ENCODE results near the gene RYR1. TPM values are rescaled to one million over a fixed set of nuclear protein-coding genes. Genes with fewer than 3 reads are reported as not detected.
"Not testable (repeated sequence)": the region's sequence is repeated elsewhere in the genome, so short reads cannot be mapped to it uniquely, and the experiment has no call there.

Gene RYR1
- total and polyA plus RNA-seq, 5 experiments from 2014 or later, result 0.07 to 1.3 (median 0.93) TPM; not detected in 2

GRCh38 chr19:38629568-38629967 is 196.1 kb downstream of the RYR1 start:
- Mint-ChIP-seq H3K27ac (peak overlapping the region in 2 of 10 donors; percentile 39 to 67), H3K4me1 (peaks cover 3 to 9% (median 4%) of the 10 kb centered on the region in 4 donors), H3K4me3 (no peak overlapping the region), H3K27me3 (no peaks in the 10 kb centered on the region), H3K9me3 (no peaks in the 10 kb centered on the region), H3K36me3 (peaks cover under 1 to 87% (median 17%) of the 10 kb centered on the region in 3 donors)
- POLR2A ChIA-PET, result no interaction called here
- ATAC-seq, result no peak
- no peak for DNase-seq

GRCh38 chr19:38631301-38631700 is 197.8 kb downstream of the RYR1 start:
- H3K4me1 Mint-ChIP-seq, result peaks cover 7 to 21% (median 19%) of the 10 kb centered on the region in 4 donors
- H3K36me3 Mint-ChIP-seq, result peaks cover 3 to 74% (median 18%) of the 10 kb centered on the region in 3 donors

GRCh38 chr19:38631811-38632475 is 198.5 kb downstream of the RYR1 start:
- ATAC-seq, result not testable (repeated sequence)

More at GRCh38 chr19:38631301-38631700, 197.8 kb downstream of the RYR1 start:
- peak overlapping the region in 1 of 10 donors; percentile 62 for H3K27ac Mint-ChIP-seq
- DNase-seq, H3K9me3 Mint-ChIP-seq, H3K27me3 Mint-ChIP-seq, POLR2A ChIA-PET, H3K4me3 Mint-ChIP-seq, ATAC-seq: not testable (repeated sequence)

GRCh38 chr19:38632476-38633213 is 199.2 kb downstream of the RYR1 start:
- no peaks in the 10 kb centered on the region for H3K27me3 Mint-ChIP-seq
- POLR2A ChIA-PET, result interaction anchor here (0.7 kb wide), 1 partner anchor 9 kb away, joined by 6 read pairs; no protein-coding TSS in a partner anchor
- ATAC-seq, result no peak
- no peak for DNase-seq
- no peak overlapping the region for H3K4me3 Mint-ChIP-seq
- H3K4me1 Mint-ChIP-seq, result peaks cover 11 to 34% (median 30%) of the 10 kb centered on the region in 4 donors
- H3K36me3 Mint-ChIP-seq, result peaks cover 3 to 64% (median 14%) of the 10 kb centered on the region in 3 donors
- H3K9me3 Mint-ChIP-seq, result no peaks in the 10 kb centered on the region
- H3K27ac Mint-ChIP-seq, result peak overlapping the region in 1 of 10 donors; percentile 86

More at GRCh38 chr19:38631811-38632475, 198.5 kb downstream of the RYR1 start:
- POLR2A ChIA-PET, H3K27me3 Mint-ChIP-seq, DNase-seq, H3K27ac Mint-ChIP-seq, H3K9me3 Mint-ChIP-seq, H3K4me3 Mint-ChIP-seq: not testable (repeated sequence)
- peaks cover 10 to 27% (median 25%) of the 10 kb centered on the region in 4 donors for H3K4me1 Mint-ChIP-seq
- peaks cover 3 to 70% (median 16%) of the 10 kb centered on the region in 3 donors for H3K36me3 Mint-ChIP-seq

GRCh38 chr19:38634757-38635482 is 201.4 kb downstream of the RYR1 start:
- POLR2A ChIA-PET, result interaction anchor here (0.5 to 2.0 kb wide), 5 partner anchors 12 to 232 kb away, joined by 3 to 11 read pairs (median 8); partner anchors contain the start of genes ACTN4, EIF3K and FAM98C
- Mint-ChIP-seq H3K9me3 (no peaks in the 10 kb centered on the region), H3K27me3 (no peaks in the 10 kb centered on the region), H3K4me1 (peaks cover 11 to 35% (median 30%) of the 10 kb centered on the region in 4 donors), H3K36me3 (peaks cover 3 to 41% (median 11%) of the 10 kb centered on the region in 3 donors), H3K27ac (peak overlapping the region in 7 of 10 donors; percentile 3 to 88 (median 64)), H3K4me3 (peak overlapping the region in 7 of 10 donors; percentile 2 to 64 (median 50))
- peak; percentile 42 to 83 (median 69) for DNase-seq
- peak; percentile 27 to 34 for ATAC-seq

GRCh38 chr19:38635483-38636399 is 202.2 kb downstream of the RYR1 start:
- Mint-ChIP-seq H3K27me3 (no peaks in the 10 kb centered on the region), H3K27ac (peak overlapping the region in 3 of 10 donors; percentile 11 to 58 (median 40)), H3K9me3 (no peaks in the 10 kb centered on the region), H3K36me3 (peaks cover 3 to 34% (median 11%) of the 10 kb centered on the region in 3 donors), H3K4me3 (peak overlapping the region in 1 of 10 donors; percentile 40), H3K4me1 (peaks cover 11 to 35% (median 30%) of the 10 kb centered on the region in 4 donors)
- DNase-seq, result peak in 1 of 10 donors; percentile 49
- ATAC-seq, result no peak
- POLR2A ChIA-PET, result interaction anchor here (1.6 to 2.0 kb wide), 2 partner anchors 120 to 233 kb away, joined by 8 to 11 read pairs; partner anchors contain the start of gene FAM98C

Other genes starting within 250 kb of the RYR1 start
- not detected for gene DPF1, start 209.5 kb upstream of the RYR1 start, total RNA-seq
- not detected for gene DPF1, start 209.5 kb upstream of the RYR1 start, polyA plus RNA-seq
- 1 to 10 TPM in 1 of 2 experiments, under 1 TPM in 1; 0.94 to 1.2 TPM for gene PPP1R14A, start 177.3 kb upstream of the RYR1 start, total RNA-seq
- gene PPP1R14A, start 177.3 kb upstream of the RYR1 start, polyA plus RNA-seq, result not detected
- 10 to 100 TPM; 49.6 to 50.5 TPM for gene SPINT2, start 169.1 kb upstream of the RYR1 start, total RNA-seq
- gene SPINT2, start 169.1 kb upstream of the RYR1 start, polyA plus RNA-seq, result 100 to 1,000 TPM; 139 to 162 (median 158) TPM
- 1 to 10 TPM in 1 of 2 experiments, not detected in 1; 1.2 TPM for gene C19orf33, start 129.4 kb upstream of the RYR1 start, total RNA-seq
- gene C19orf33, start 129.4 kb upstream of the RYR1 start, polyA plus RNA-seq, result 1 to 10 TPM in 1 of 3 donors, not detected in 2; 1.1 TPM
- gene YIF1B, start 117.7 kb upstream of the RYR1 start, total RNA-seq, result 10 to 100 TPM; 33.7 to 36.4 TPM
- 10 to 100 TPM; 40.7 to 47.8 (median 44.9) TPM for gene YIF1B, start 117.7 kb upstream of the RYR1 start, polyA plus RNA-seq
- 1 to 10 TPM; 6.6 to 6.8 TPM for gene KCNK6, start 113.8 kb upstream of the RYR1 start, total RNA-seq
- 1 to 10 TPM; 1.1 to 3.1 (median 1.2) TPM for gene KCNK6, start 113.8 kb upstream of the RYR1 start, polyA plus RNA-seq
- gene CATSPERG, start 97.9 kb upstream of the RYR1 start, total RNA-seq, result 10 to 100 TPM; 23.5 to 24.5 TPM
- gene CATSPERG, start 97.9 kb upstream of the RYR1 start, polyA plus RNA-seq, result 1 to 10 TPM in 2 of 3 donors, under 1 TPM in 1; 0.76 to 6.6 (median 2.9) TPM
- gene PSMD8, start 59.1 kb upstream of the RYR1 start, total RNA-seq, result 10 to 100 TPM; 73.8 to 80.7 TPM
- 100 to 1,000 TPM; 137 to 139 (median 137) TPM for gene PSMD8, start 59.1 kb upstream of the RYR1 start, polyA plus RNA-seq
- gene GGN, start 45.7 kb upstream of the RYR1 start, total RNA-seq, result not detected
- gene GGN, start 45.7 kb upstream of the RYR1 start, polyA plus RNA-seq, result not detected
- gene SPRED3, start 45.0 kb upstream of the RYR1 start, total RNA-seq, result 1 to 10 TPM; 1.8 to 2.6 TPM
- gene SPRED3, start 45.0 kb upstream of the RYR1 start, polyA plus RNA-seq, result under 1 TPM in 2 of 3 donors, not detected in 1; 0.02 to 0.16 TPM
- 10 to 100 TPM; 39.6 to 45.0 TPM for gene FAM98C, start 30.6 kb upstream of the RYR1 start, total RNA-seq
- gene FAM98C, start 30.6 kb upstream of the RYR1 start, polyA plus RNA-seq, result 10 to 100 TPM; 12.6 to 15.5 (median 15.4) TPM
- gene RASGRP4, start 7.5 kb upstream of the RYR1 start, total RNA-seq, result not detected
- under 1 TPM in 1 of 3 donors, not detected in 2; 0.07 TPM for gene RASGRP4, start 7.5 kb upstream of the RYR1 start, polyA plus RNA-seq
- gene MAP4K1, start 184.3 kb downstream of the RYR1 start, total RNA-seq, result 100 to 1,000 TPM; 221 to 228 TPM
- gene MAP4K1, start 184.3 kb downstream of the RYR1 start, polyA plus RNA-seq, result 100 to 1,000 TPM in 2 of 3 donors, 10 to 100 TPM in 1; 85.0 to 113 (median 113) TPM
- 100 to 1,000 TPM; 335 to 346 TPM for gene EIF3K, start 185.5 kb downstream of the RYR1 start, total RNA-seq
- gene EIF3K, start 185.5 kb downstream of the RYR1 start, polyA plus RNA-seq, result 100 to 1,000 TPM; 400 to 435 (median 432) TPM
- gene ACTN4, start 214.0 kb downstream of the RYR1 start, total RNA-seq, result 10 to 100 TPM; 52.9 to 57.6 TPM
- gene ACTN4, start 214.0 kb downstream of the RYR1 start, polyA plus RNA-seq, result 1 to 10 TPM; 3.2 to 8.5 (median 4.8) TPM

All from naive thymus-derived CD8-positive, alpha-beta T cell (primary cell).